Parathyroid adenoma (tissue), 2 donors: ENCODE data around the gene TAL1.

Experiments used
- H2AFZ ChIP-seq: fragments of 300-600 bp; sonication (generic); one replicate; pipeline ENCODE4 v1.7.0; 2017; ENCODE audit warnings: antibody characterized with exemption, mild to moderate bottlenecking
- H3K27ac ChIP-seq: fragments of 300-600 bp; sonication (generic); one replicate; pipeline ENCODE4 v1.7.0; 2017
- H3K27me3 ChIP-seq: fragments of 300-600 bp; sonication (generic); one replicate; pipeline ENCODE4 v1.7.0; 2017; ENCODE audit warnings: low read length; ENCODE audit not compliant: control insufficient read depth, insufficient read depth
- H3K36me3 ChIP-seq: fragments of 300-600 bp; sonication (generic); one replicate; pipeline ENCODE4 v1.7.0; 2017; ENCODE audit warnings: low read length; ENCODE audit not compliant: control insufficient read depth, insufficient read depth
- H3K4me1 ChIP-seq: fragments of 300-600 bp; sonication (generic); one replicate; pipeline ENCODE4 v1.7.0; 2017; ENCODE audit warnings: control low read depth
- H3K4me2 ChIP-seq: fragments of 300-600 bp; sonication (generic); one replicate; pipeline ENCODE4 v1.7.0; 2017; ENCODE audit warnings: low read length
- H3K4me3 ChIP-seq: fragments of 300-600 bp; sonication (generic); one replicate; pipeline ENCODE4 v1.7.0; 2017; ENCODE audit warnings: low read depth, low read length
- H3K79me2 ChIP-seq: fragments of 300-600 bp; sonication (generic); one replicate; pipeline ENCODE4 v1.7.0; 2017; ENCODE audit warnings: control low read depth
- H3K9ac ChIP-seq: fragments of 300-600 bp; sonication (generic); one replicate; pipeline ENCODE4 v1.7.0; 2017; ENCODE audit warnings: mild to moderate bottlenecking
- H3K9me3 ChIP-seq: fragments of 300-600 bp; sonication (generic); one replicate; pipeline ENCODE4 v1.7.0; 2017; ENCODE audit warnings: low read length; ENCODE audit not compliant: control insufficient read depth
- TF ChIP-seq, protein P1 (sequence below): fragments of 300-600 bp; sonication (generic); IDR thresholded peaks from one replicate; pipeline ENCODE4 v1.7.0; 2017; ENCODE audit warnings: antibody characterized with exemption, mild to moderate bottlenecking
- donor health status: primary hyperparathyroidism.

The TAL1 gene

DNA sequence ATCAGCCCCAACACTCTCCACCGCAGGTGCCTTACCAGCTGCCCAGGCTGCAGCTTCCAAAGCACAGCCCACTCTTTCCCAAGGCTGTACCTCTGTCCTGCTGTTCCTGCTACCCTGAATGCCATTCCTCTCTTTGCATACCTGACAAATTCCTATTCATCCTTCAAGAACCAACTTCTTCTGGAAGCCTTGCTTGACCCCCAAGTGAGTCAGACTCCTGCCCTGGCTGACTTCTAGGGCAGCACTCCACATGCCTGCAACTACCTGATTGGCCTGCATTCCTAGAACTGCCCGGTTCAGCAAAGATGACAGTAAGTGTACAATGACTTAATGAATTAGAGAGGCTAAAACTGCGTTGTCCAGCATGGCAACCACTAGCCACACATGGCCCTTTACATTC is 21.4 kb downstream of the TAL1 start:
- H3K79me2 ChIP-seq, result no peaks in the 10 kb centered on the region
- no peak overlapping the region for H3K4me2 ChIP-seq
- TF ChIP-seq, protein P1, sequence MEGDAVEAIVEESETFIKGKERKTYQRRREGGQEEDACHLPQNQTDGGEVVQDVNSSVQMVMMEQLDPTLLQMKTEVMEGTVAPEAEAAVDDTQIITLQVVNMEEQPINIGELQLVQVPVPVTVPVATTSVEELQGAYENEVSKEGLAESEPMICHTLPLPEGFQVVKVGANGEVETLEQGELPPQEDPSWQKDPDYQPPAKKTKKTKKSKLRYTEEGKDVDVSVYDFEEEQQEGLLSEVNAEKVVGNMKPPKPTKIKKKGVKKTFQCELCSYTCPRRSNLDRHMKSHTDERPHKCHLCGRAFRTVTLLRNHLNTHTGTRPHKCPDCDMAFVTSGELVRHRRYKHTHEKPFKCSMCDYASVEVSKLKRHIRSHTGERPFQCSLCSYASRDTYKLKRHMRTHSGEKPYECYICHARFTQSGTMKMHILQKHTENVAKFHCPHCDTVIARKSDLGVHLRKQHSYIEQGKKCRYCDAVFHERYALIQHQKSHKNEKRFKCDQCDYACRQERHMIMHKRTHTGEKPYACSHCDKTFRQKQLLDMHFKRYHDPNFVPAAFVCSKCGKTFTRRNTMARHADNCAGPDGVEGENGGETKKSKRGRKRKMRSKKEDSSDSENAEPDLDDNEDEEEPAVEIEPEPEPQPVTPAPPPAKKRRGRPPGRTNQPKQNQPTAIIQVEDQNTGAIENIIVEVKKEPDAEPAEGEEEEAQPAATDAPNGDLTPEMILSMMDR, result no peak

DNA sequence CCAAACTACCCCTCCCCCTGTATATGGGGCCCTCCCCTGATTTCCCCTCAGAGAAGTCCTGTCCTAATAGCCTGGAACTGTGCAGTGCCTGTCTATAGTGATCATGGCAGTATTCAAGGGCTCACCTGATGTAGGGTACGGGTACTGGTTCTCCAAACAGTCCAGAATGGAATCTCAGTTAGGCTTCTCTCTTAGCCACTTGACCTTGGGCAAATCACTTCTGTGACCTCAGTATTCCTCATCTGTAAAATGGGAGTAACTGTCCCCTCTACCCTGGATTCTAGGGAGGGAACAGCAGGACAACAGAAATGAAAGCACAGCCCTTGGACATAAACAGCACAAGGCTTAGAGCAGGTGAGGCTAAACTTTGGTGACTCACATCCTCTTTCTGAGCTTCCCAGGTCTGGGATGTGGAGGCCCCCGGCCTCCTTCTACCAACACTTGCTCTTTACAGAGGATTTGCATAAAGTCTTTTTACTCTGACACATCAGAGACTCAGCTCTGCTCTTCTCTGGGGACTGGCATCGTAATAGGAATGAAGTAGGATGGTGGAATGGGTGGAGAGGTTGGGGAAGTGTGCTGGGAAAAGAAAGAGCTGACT is 22.2 kb downstream of the TAL1 start:
- no peaks in the 10 kb centered on the region for H3K36me3 ChIP-seq
- no peak overlapping the region for H3K9ac ChIP-seq
- no peak overlapping the region for H3K27ac ChIP-seq
- TF ChIP-seq, protein P1, result no peak
- H3K4me3 ChIP-seq, result no peak overlapping the region
- H3K4me1 ChIP-seq, result no peaks in the 10 kb centered on the region
- H3K79me2 ChIP-seq, result no peaks in the 10 kb centered on the region
- H3K9me3 ChIP-seq, result no peaks in the 10 kb centered on the region
- H2AFZ ChIP-seq, result no peak overlapping the region
- no peaks in the 10 kb centered on the region for H3K27me3 ChIP-seq
- H3K4me2 ChIP-seq, result no peak overlapping the region

More for the DNA sequence above, 21.4 kb downstream of the TAL1 start:
- no peaks in the 10 kb centered on the region for H3K27me3 ChIP-seq
- H3K9me3 ChIP-seq, result no peaks in the 10 kb centered on the region
- H3K9ac ChIP-seq, result no peak overlapping the region
- H3K4me1 ChIP-seq, result no peaks in the 10 kb centered on the region
- H3K27ac ChIP-seq, result no peak overlapping the region
- no peak overlapping the region for H3K4me3 ChIP-seq
- H2AFZ ChIP-seq, result no peak overlapping the region
- no peaks in the 10 kb centered on the region for H3K36me3 ChIP-seq

DNA sequence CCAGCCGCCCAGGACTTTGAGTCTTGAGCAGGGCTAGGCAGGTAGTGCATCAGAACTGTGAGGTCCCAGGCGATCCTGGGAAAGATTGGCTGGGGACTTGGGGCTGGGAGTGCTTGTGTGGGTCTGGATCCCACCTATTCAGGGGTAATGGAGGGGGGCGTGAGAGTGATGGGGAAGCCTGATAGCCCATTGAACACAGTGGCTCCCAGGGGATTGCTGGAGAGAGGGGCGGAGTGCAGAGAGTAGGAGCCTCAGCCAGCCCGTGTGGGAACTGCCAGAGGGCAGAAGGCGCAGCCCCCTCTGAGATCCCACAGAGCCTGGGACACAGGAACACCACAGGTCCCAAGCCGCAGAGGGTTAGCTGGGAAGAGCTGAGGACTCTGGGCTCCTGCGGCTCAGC is 22.9 kb downstream of the TAL1 start:
- Histone ChIP-seq H3K9ac (no peak overlapping the region), H3K4me3 (no peak overlapping the region), H3K9me3 (no peaks in the 10 kb centered on the region), H3K79me2 (no peaks in the 10 kb centered on the region), H2AFZ (no peak overlapping the region), H3K4me1 (no peaks in the 10 kb centered on the region), H3K4me2 (no peak overlapping the region), H3K27me3 (no peaks in the 10 kb centered on the region), H3K36me3 (no peaks in the 10 kb centered on the region), H3K27ac (no peak overlapping the region)
- TF ChIP-seq, protein P1, result no peak

DNA sequence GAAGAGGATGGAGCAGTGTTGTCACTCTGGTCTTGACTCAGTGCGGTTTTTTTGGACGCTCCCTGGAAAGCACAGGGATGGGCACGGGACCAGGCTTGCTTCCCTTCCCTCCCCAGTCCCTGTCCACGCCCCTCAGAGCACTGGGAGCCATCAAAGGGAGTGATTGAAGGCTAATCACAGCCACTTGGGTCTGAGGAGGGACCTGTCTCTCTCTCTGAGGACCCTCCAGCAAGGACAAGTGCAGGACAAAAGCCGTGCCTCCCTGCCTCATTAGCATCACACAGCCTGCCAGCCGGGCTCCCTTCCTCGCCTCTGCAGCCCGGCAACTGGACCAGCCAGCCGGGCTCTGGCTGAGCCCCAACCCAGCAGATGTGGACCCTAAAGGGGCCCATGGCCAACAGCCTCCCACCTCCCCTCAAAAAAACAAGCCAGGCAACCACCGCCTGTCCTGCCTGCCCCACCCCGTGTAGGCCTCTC is 23.6 kb downstream of the TAL1 start:
- Histone ChIP-seq H3K27me3 (no peaks in the 10 kb centered on the region), H3K4me2 (no peak overlapping the region), H3K27ac (no peak overlapping the region), H3K4me1 (no peaks in the 10 kb centered on the region), H3K79me2 (no peaks in the 10 kb centered on the region), H2AFZ (no peak overlapping the region), H3K36me3 (no peaks in the 10 kb centered on the region), H3K9ac (no peak overlapping the region), H3K9me3 (no peaks in the 10 kb centered on the region), H3K4me3 (no peak overlapping the region)
- TF ChIP-seq, protein P1, result no peak

DNA sequence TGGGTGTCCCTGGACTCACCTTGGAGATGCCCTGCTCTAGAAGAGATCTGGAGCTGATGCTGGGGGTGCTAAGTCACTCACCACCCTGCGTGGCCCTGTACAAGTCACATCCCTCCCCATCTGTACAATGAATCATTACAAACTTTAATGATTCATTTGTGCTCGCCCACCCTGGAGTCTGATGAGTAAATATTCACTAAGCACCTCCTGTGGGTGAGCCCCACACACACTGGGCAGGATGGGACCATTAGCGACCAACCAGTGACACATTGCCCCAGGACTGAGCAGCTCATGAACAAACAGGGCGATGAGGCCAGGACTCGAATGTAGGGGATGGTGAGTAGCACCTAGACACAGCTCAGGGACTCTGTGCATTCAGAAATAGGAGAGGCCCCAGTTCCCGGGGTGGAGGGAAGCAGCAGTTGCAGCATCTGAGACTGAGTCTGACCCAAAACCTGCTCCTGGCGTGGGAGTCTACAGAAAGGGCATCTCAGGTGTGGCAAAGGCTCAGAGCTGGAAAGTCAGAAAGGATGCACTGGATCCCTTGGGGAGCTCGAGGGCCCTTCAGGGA is 24.1 kb downstream of the TAL1 start:
- no peak overlapping the region for H3K9ac ChIP-seq
- no peaks in the 10 kb centered on the region for H3K9me3 ChIP-seq
- H3K27ac ChIP-seq, result no peak overlapping the region
- no peak overlapping the region for H2AFZ ChIP-seq
- no peaks in the 10 kb centered on the region for H3K27me3 ChIP-seq
- H3K4me1 ChIP-seq, result no peaks in the 10 kb centered on the region
- H3K36me3 ChIP-seq, result no peaks in the 10 kb centered on the region
- TF ChIP-seq, protein P1, result no peak
- no peak overlapping the region for H3K4me2 ChIP-seq
- H3K79me2 ChIP-seq, result no peaks in the 10 kb centered on the region
- no peak overlapping the region for H3K4me3 ChIP-seq
